Fibroblast of mammary gland (primary cell): ENCODE results near the gene RTN4R.

Experiments
- DNase-seq: peaks from one replicate; pipeline ENCODE4 v3.0.0-alpha.2; 2010; ENCODE audit warnings: low read depth
- H3K4me3 ChIP-seq: 2 replicates; pipeline ENCODE4 v1.5.1; 2011; ENCODE audit warnings: low read depth, mild to moderate bottlenecking, low read length, moderate library complexity; ENCODE audit not compliant: control insufficient read depth
- CTCF ChIP-seq: conservative IDR thresholded peaks from 2 replicates; pipeline ENCODE4 v1.5.1; 2011; ENCODE audit warnings: low read depth, low read length, inconsistent platforms; ENCODE audit not compliant: control insufficient read depth, insufficient read depth

Gene RTN4R

GRCh38 chr22:20234314-20234682 is 33.8 kb downstream of the RTN4R start:
- DNase-seq = no peak
- no peak for TF ChIP-seq CTCF
- no peak overlapping the region for H3K4me3 ChIP-seq

- H3K4me3 ChIP-seq = no peak overlapping the region
- no peak for DNase-seq
- no peak for TF ChIP-seq CTCF
Observed at GRCh38 chr22:20233351-20234313, 34.5 kb downstream of the RTN4R start.

GRCh38 chr22:20232781-20233180 is 35.3 kb downstream of the RTN4R start:
- DNase-seq = no peak
- H3K4me3 ChIP-seq = no peak overlapping the region
- no peak for TF ChIP-seq CTCF

GRCh38 chr22:20232237-20232598 is 35.9 kb downstream of the RTN4R start:
- no peak for TF ChIP-seq CTCF
- DNase-seq = no peak
- H3K4me3 ChIP-seq = no peak overlapping the region

- H3K4me3 ChIP-seq = no peak overlapping the region
- TF ChIP-seq CTCF = no peak
- DNase-seq = no peak
Observed at GRCh38 chr22:20231514-20232236, 36.4 kb downstream of the RTN4R start.

GRCh38 chr22:20230777-20231420 is 37.2 kb downstream of the RTN4R start:
- no peak overlapping the region for H3K4me3 ChIP-seq
- no peak for DNase-seq
- no peak for TF ChIP-seq CTCF
